Esophagus squamous epithelium (tissue), 5 donors: ENCODE data around the gene ALDH1A2. TPM values are rescaled to one million over a fixed set of nuclear protein-coding genes. Genes with fewer than 3 reads are reported as not detected.

ENCODE experiments used
- DNase-seq: peaks from one replicate; lab custom pipeline; 2025; lab: John Stamatoyannopoulos, UW
- H3K27ac ChIP-seq, 4 donors: fragments of 200-600 bp; sonication (generic); one replicate each; pipeline ENCODE4 v1.5.1; 2016 to 2019; ENCODE audit warnings: mild to moderate bottlenecking in 1 of 4
- H3K27me3 ChIP-seq, 4 donors: fragments of 200-600 bp; sonication (generic); 1 replicate in 3 of 4; 2 replicates in 1 of 4; pipeline versions ENCODE4 v1.5.1 to v1.6.0; 2017 to 2021; ENCODE audit warnings: antibody characterized with exemption in 1 of 4
- H3K36me3 ChIP-seq, 3 donors: fragments of 200-600 bp; sonication (generic); one replicate each; pipeline ENCODE4 v1.5.1; 2016 to 2019
- H3K4me1 ChIP-seq, 3 donors: fragments of 200-600 bp; sonication (generic); one replicate each; pipeline ENCODE4 v1.5.1; 2017 to 2019
- H3K4me3 ChIP-seq, 4 donors: fragments of 200-600 bp; sonication (generic); 1 replicate in 3 of 4; 2 replicates in 1 of 4; pipeline ENCODE4 v1.5.1; 2016 to 2019; ENCODE audit warnings: mild to moderate bottlenecking in 2 of 4, moderate library complexity in 1 of 4
- H3K9me3 ChIP-seq, 3 donors: fragments of 200-600 bp; sonication (generic); one replicate each; pipeline ENCODE4 v1.5.1; 2016 to 2019
- POLR2A ChIP-seq, 4 donors: fragments of 450-650 bp; IDR thresholded peaks; one replicate each; pipeline ENCODE4 v1.6.1; 2017; ENCODE audit warnings: antibody characterized with exemption in 4 of 4, mild to moderate bottlenecking in 4 of 4, moderate library complexity in 3 of 4
- WGBS, 2 donors: methylation state at CpG; one replicate each; pipeline ENCODE4 v1.1.5; 2018; 5-methylcytosine and 5-hydroxymethylcytosine counted together
- intact Hi-C: fragments of 100-400 bp; cut with DNase I; formaldehyde crosslinking; loops from one replicate; pipeline ENCODE4 v1.15.0; 2022
- total RNA-seq, 4 donors: library from RNA; depleted of rRNA; stranded (reverse); fragments of >200 nt; gene quantifications; one replicate each; pipeline ENCODE4 v1.1.0, GENCODE V29; 2016
- TF ChIP-seq, protein P1 (sequence below), 6 experiments: fragments of 450-650 bp in 4 of 6; fragments of 200-600 bp in 2 of 6; sonication (generic) in 2 of 6; IDR thresholded peaks; one replicate each; pipeline ENCODE4 v1.5.1; 2016 to 2019; ENCODE audit warnings: antibody characterized with exemption in 6 of 6, mild to moderate bottlenecking in 4 of 6, moderate library complexity in 4 of 6
- donor health status: DM: yes; HTN: yes; CAD: no.

The ALDH1A2 gene
- total RNA-seq, 4 donors from 2014 or later: 0.19 to 3.4 (median 0.55) TPM

DNA sequence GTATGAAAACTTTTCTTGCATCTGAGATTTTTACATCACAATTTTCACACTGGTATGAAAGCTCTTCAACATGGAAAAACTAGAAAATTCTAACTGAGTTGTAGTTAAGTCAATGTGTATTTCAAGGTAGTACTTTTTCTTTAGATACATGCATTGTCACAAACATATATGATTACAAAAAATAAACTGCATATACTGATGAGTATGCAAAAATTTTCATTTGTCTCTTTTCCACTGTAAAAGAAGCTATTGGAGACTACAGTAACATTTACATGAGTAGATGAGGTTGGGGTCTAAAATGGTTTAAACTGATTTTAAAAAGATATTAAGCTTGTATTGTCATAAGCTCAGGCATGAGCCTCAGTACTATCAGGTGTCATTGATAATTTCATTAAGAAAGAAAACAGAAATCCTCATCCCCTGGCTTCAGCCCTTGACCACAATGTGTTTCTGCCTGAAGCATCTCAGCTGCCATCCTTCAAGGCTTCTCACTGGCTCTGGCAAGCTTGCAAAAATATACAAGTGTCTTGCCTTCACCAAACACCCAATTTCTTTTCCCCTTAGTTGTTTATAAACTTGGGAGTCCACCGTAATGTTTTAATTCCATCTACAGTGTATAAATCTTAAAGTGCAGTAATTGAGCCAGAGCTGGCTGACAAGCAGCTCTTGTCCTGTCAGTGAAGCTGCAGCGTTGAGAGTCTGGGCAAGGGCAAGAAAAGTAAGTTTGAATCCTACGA, 71.9 kb downstream of the ALDH1A2 start:
- intact Hi-C loops: no loop called here
- no peaks in the 10 kb centered on the region for H3K4me1 ChIP-seq
- WGBS, 2 donors: 52 to 54% methylated on average over 3 of the region's 3 CpGs
- no peak overlapping the region for H3K4me3 ChIP-seq
- H3K9me3 ChIP-seq: no peaks in the 10 kb centered on the region
- TF ChIP-seq, protein P1, sequence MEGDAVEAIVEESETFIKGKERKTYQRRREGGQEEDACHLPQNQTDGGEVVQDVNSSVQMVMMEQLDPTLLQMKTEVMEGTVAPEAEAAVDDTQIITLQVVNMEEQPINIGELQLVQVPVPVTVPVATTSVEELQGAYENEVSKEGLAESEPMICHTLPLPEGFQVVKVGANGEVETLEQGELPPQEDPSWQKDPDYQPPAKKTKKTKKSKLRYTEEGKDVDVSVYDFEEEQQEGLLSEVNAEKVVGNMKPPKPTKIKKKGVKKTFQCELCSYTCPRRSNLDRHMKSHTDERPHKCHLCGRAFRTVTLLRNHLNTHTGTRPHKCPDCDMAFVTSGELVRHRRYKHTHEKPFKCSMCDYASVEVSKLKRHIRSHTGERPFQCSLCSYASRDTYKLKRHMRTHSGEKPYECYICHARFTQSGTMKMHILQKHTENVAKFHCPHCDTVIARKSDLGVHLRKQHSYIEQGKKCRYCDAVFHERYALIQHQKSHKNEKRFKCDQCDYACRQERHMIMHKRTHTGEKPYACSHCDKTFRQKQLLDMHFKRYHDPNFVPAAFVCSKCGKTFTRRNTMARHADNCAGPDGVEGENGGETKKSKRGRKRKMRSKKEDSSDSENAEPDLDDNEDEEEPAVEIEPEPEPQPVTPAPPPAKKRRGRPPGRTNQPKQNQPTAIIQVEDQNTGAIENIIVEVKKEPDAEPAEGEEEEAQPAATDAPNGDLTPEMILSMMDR (IDR thresholded peaks at IDR 0.05): no peak
- TF ChIP-seq POLR2A (IDR thresholded peaks at IDR 0.05): no peak
- no peaks in the 10 kb centered on the region for H3K27me3 ChIP-seq
- DNase-seq: no peak
- H3K36me3 ChIP-seq: no peaks in the 10 kb centered on the region
- no peak overlapping the region for H3K27ac ChIP-seq

DNA sequence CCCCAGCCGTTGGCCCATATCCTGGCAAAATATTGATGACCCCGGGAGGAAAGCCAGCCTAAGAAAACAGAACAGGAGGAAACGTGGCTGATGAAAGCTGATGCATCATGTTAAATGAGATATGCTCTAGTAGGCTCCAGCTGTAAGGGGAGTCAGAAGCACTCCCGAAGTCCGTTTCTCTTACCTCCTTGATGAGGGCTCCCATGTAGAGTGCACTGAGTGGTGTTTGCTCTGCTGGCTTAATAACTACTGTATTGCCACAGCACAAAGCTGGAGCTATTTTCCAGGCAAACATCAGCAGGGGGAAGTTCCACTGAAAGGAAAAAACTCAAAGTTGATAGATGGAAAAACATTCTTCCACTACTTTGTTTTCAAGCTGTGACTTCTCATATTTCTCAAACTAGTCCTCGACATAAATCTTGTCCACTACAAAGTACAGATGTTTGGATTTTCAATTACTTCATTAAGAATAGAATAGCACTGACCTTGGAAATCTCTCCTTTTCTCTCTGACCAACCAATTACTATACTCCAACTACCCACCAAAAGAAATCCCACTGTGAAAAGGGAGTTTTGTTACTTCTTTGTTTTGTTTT, 72.7 kb downstream of the ALDH1A2 start:
- Histone ChIP-seq H3K9me3 (no peaks in the 10 kb centered on the region), H3K4me1 (no peaks in the 10 kb centered on the region), H3K4me3 (no peak overlapping the region), H3K36me3 (no peaks in the 10 kb centered on the region), H3K27ac (no peak overlapping the region), H3K27me3 (no peaks in the 10 kb centered on the region)
- 46 to 52% methylated on average over 4 to 5 of the region's 6 CpGs for WGBS, 2 donors
- TF ChIP-seq, protein P1 (IDR thresholded peaks at IDR 0.05): no peak
- no peak for TF ChIP-seq POLR2A (IDR thresholded peaks at IDR 0.05)
- DNase-seq: no peak
- intact Hi-C loops: no loop called here

DNA sequence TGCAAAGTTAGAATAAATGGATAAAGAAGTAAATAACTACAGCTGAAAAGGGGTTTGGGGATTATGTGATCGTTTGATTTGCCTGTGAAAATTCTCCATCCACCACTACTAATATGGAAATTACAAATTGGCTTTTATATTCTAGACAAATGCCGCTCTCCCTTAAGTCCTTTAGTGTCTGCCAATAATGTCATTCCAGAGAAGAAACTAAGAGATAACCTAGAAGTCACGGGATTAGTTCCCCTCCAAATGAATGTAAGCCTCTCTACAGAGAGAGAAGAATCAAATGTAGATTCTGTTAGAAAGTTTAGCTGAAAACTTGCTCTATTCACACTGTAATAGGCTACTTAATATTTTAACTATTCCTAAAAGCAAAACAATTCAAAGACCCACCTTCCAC, 92.0 kb downstream of the ALDH1A2 start:
- 67 to 74% methylated on average over 3 of the region's 3 CpGs for WGBS, 2 donors
- TF ChIP-seq, protein P1 (IDR thresholded peaks at IDR 0.05): no peak
- TF ChIP-seq POLR2A (IDR thresholded peaks at IDR 0.05): no peak
- Histone ChIP-seq H3K4me1 (no peaks in the 10 kb centered on the region), H3K36me3 (no peaks in the 10 kb centered on the region), H3K4me3 (no peak overlapping the region), H3K27ac (no peak overlapping the region), H3K27me3 (no peaks in the 10 kb centered on the region), H3K9me3 (no peaks in the 10 kb centered on the region)
- intact Hi-C loops: no loop called here
- no peak for DNase-seq

DNA sequence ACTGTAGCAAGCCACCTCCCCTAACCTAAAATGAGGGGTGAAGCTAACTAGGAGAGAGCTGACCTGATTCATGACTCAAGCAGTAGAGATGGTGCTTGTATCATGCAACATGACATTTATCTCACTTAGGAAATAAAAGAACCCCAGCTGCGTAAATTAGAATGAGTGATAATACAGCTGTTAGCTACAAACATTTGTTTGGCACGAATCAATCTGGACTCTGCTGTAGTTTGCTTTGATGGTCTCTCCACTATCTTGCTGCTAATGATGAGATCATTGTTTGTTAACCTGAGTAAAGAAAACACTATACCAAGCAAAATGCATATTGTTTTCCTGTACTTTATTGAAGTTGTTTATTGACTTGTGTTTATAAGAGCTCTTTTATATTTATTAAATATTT, 92.6 kb downstream of the ALDH1A2 start:
- no peaks in the 10 kb centered on the region for H3K36me3 ChIP-seq
- intact Hi-C loops: no loop called here

GRCh38 chr15:57969996-57970395, 95.5 kb downstream of the ALDH1A2 start:
- intact Hi-C loops: no loop called here
- Histone ChIP-seq H3K27me3 (no peaks in the 10 kb centered on the region), H3K4me1 (no peaks in the 10 kb centered on the region), H3K36me3 (no peaks in the 10 kb centered on the region), H3K9me3 (no peaks in the 10 kb centered on the region), H3K27ac (no peak overlapping the region), H3K4me3 (no peak overlapping the region)
- DNase-seq: no peak
- TF ChIP-seq, protein P1 (IDR thresholded peaks at IDR 0.05): no peak
- TF ChIP-seq POLR2A (IDR thresholded peaks at IDR 0.05): no peak

More for the DNA sequence above, 92.6 kb downstream of the ALDH1A2 start:
- H3K27ac ChIP-seq: no peak overlapping the region
- no peaks in the 10 kb centered on the region for H3K9me3 ChIP-seq
- TF ChIP-seq, protein P1 (IDR thresholded peaks at IDR 0.05): no peak
- no peak for TF ChIP-seq POLR2A (IDR thresholded peaks at IDR 0.05)
- H3K4me3 ChIP-seq: no peak overlapping the region
- 58% methylated on average over 2 of the region's 2 CpGs for WGBS, 2 donors
- no peak for DNase-seq
- H3K27me3 ChIP-seq: no peaks in the 10 kb centered on the region
- H3K4me1 ChIP-seq: no peaks in the 10 kb centered on the region
